Measurements from ENCODE around the gene CEP170B. TPM values are rescaled to one million over a fixed set of nuclear protein-coding genes. Genes with fewer than 3 reads are reported as not detected.
"Not testable (repeated sequence)": the region's sequence is repeated elsewhere in the genome, so short reads cannot be mapped to it uniquely, and the experiment has no call there.

CEP170B gene
- total and polyA plus RNA-seq, 2 donors from 2014 or later = 8.1 to 42.4 TPM

GRCh38 chr14:104827177-104828055 is 37.7 kb upstream of the CEP170B start:
- Histone ChIP-seq H3K27me3 (ENCODE audit: control insufficient read depth, insufficient read depth, low read length) (no peaks in the 10 kb centered on the region), H3K9ac (ENCODE audit: low read length in 3 of 3) (no peak overlapping the region), H3K36me3 (ENCODE audit: control insufficient read depth in 2 of 3, insufficient read depth in 3 of 3, low read length in 3 of 3) (no peaks in the 10 kb centered on the region), H3K4me3 (ENCODE audit: low read length in 3 of 3) (peak overlapping the region in 2 of 3 donors; percentile 33 to 49), H3K27ac (ENCODE audit: low read depth in 2 of 2, low read length in 2 of 2) (no peak overlapping the region), H3K9me3 (ENCODE audit: control insufficient read depth in 2 of 3, insufficient read depth in 1 of 3, low read length in 3 of 3) (no peaks in the 10 kb centered on the region), H3K4me1 (ENCODE audit: control insufficient read depth in 2 of 3, insufficient read depth in 2 of 3, low read depth in 1 of 3, low read length in 3 of 3) (peaks cover 0 to 15% (median 0%) of the 10 kb centered on the region in 3 donors)
- TF ChIP-seq CTCF (IDR thresholded peaks at IDR 0.05; ENCODE audit: borderline replicate concordance, extremely low read depth, insufficient read depth) = peak; percentile 29
- intact Hi-C loops (cut with DNase I) = no loop called here
- peak; percentile 70 to 89 (median 81) for DNase-seq
- FAIRE-seq = no peak

GRCh38 chr14:104830781-104831180 is 34.3 kb upstream of the CEP170B start:
- Histone ChIP-seq H3K36me3 (ENCODE audit: control insufficient read depth in 2 of 3, insufficient read depth in 3 of 3, low read length in 3 of 3) (no peaks in the 10 kb centered on the region), H3K4me3 (ENCODE audit: low read length in 3 of 3) (no peak overlapping the region), H3K4me1 (ENCODE audit: control insufficient read depth in 2 of 3, insufficient read depth in 2 of 3, low read depth in 1 of 3, low read length in 3 of 3) (peaks cover 0 to 13% (median 0%) of the 10 kb centered on the region in 3 donors), H3K27me3 (ENCODE audit: control insufficient read depth, insufficient read depth, low read length) (no peaks in the 10 kb centered on the region), H3K27ac (ENCODE audit: low read depth in 2 of 2, low read length in 2 of 2) (no peak overlapping the region), H3K9ac (ENCODE audit: low read length in 3 of 3) (no peak overlapping the region), H3K9me3 (ENCODE audit: control insufficient read depth in 2 of 3, insufficient read depth in 1 of 3, low read length in 3 of 3) (no peaks in the 10 kb centered on the region)
- TF ChIP-seq CTCF (IDR thresholded peaks at IDR 0.05; ENCODE audit: borderline replicate concordance, extremely low read depth, insufficient read depth) = no peak
- intact Hi-C loops (cut with DNase I) = no loop called here
- DNase-seq = no peak
- no peak for FAIRE-seq

DNA sequence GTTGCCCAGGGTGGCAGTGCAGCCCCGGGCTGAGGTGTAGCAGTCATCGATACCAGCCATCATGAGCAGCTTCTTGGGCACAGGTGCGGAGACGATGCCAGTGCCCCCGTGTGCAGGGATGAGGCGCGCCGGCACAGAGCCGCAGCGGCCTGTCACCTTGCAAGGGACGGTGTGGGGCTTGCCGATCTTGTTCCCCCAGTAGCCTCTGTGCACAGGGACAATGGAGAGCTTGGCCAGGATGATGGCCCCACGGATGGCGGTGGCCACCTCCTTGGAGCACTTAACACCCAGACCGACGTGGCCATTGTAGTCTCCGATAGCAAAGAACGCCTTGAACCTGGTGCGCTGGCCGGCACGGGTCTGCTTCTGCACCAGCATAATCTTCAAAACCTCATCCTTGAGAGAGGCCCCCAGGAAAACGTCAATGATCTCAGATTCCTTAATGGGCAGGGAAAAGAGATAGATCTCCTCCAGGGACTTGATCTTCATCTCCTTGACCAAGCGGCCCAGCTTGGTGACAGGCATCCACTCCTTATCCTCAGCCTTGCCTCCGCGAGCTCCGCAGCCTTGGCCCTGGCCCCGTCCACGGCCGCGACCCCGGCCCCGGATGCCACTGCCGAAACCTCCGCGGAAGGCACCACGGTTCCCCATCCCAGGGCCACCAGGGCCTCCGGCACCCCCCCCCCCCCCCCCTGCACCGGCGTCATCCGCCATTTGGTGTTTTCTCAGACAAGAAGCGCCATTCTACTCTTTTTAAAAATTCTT is 28.7 kb upstream of the CEP170B start:
- FAIRE-seq; H3K27me3 ChIP-seq (ENCODE audit: control insufficient read depth, insufficient read depth, low read length); H3K27ac ChIP-seq (ENCODE audit: low read depth in 2 of 2, low read length in 2 of 2); H3K4me1 ChIP-seq (ENCODE audit: control insufficient read depth in 2 of 3, insufficient read depth in 2 of 3, low read depth in 1 of 3, low read length in 3 of 3); H3K9ac ChIP-seq (ENCODE audit: low read length in 3 of 3); intact Hi-C loops (cut with DNase I); H3K36me3 ChIP-seq (ENCODE audit: control insufficient read depth in 2 of 3, insufficient read depth in 3 of 3, low read length in 3 of 3); H3K4me3 ChIP-seq (ENCODE audit: low read length in 3 of 3); H3K9me3 ChIP-seq (ENCODE audit: control insufficient read depth in 2 of 3, insufficient read depth in 1 of 3, low read length in 3 of 3); DNase-seq: not testable (repeated sequence)

GRCh38 chr14:104841730-104842129 is 23.3 kb upstream of the CEP170B start:
- no peak overlapping the region for H3K27ac ChIP-seq (ENCODE audit: low read depth in 2 of 2, low read length in 2 of 2)
- no peaks in the 10 kb centered on the region for H3K9me3 ChIP-seq (ENCODE audit: control insufficient read depth in 2 of 3, insufficient read depth in 1 of 3, low read length in 3 of 3)
- H3K4me1 ChIP-seq (ENCODE audit: control insufficient read depth in 2 of 3, insufficient read depth in 2 of 3, low read depth in 1 of 3, low read length in 3 of 3) = peaks cover 0 to 10% (median 0%) of the 10 kb centered on the region in 3 donors
- DNase-seq = no peak
- no peaks in the 10 kb centered on the region for H3K36me3 ChIP-seq (ENCODE audit: control insufficient read depth in 2 of 3, insufficient read depth in 3 of 3, low read length in 3 of 3)
- TF ChIP-seq CTCF (IDR thresholded peaks at IDR 0.05; ENCODE audit: borderline replicate concordance, extremely low read depth, insufficient read depth) = no peak
- no peak for FAIRE-seq
- no peak overlapping the region for H3K9ac ChIP-seq (ENCODE audit: low read length in 3 of 3)
- intact Hi-C loops (cut with DNase I) = no loop called here
- H3K4me3 ChIP-seq (ENCODE audit: low read length in 3 of 3) = no peak overlapping the region
- H3K27me3 ChIP-seq (ENCODE audit: control insufficient read depth, insufficient read depth, low read length) = peaks cover 14% of the 10 kb centered on the region
